GM12874 (cell line): ENCODE results near the gene TMEM143.

ENCODE experiments used
- TF ChIP-seq, protein P1 (sequence below): IDR thresholded peaks from 2 replicates; pipeline ENCODE4 v1.5.1; 2011; ENCODE audit warnings: low read depth, mild to moderate bottlenecking, control low read depth, low read length, moderate library complexity; ENCODE audit not compliant: insufficient read depth

The TMEM143 gene

DNA sequence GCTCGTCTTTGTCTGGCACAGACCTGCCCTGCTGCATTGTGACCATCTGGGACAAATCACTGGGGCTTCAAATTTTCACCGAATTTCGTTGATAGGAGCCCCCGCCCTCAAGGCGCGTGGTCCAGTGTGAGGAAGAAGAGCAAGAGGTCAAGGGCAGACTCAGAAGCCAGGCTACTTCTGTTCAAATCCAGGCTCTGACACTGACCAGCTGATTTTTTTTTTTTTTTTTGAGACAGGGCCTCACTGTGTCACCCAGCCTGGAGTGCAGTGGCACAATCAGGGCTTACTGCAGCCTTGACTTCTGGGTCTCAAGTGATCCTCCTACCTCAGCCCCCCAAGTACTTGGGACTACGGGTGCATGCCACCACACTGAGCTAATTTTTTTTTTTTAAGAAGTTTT lies 7.6 kb upstream of the TMEM143 start:
- TF ChIP-seq, protein P1, sequence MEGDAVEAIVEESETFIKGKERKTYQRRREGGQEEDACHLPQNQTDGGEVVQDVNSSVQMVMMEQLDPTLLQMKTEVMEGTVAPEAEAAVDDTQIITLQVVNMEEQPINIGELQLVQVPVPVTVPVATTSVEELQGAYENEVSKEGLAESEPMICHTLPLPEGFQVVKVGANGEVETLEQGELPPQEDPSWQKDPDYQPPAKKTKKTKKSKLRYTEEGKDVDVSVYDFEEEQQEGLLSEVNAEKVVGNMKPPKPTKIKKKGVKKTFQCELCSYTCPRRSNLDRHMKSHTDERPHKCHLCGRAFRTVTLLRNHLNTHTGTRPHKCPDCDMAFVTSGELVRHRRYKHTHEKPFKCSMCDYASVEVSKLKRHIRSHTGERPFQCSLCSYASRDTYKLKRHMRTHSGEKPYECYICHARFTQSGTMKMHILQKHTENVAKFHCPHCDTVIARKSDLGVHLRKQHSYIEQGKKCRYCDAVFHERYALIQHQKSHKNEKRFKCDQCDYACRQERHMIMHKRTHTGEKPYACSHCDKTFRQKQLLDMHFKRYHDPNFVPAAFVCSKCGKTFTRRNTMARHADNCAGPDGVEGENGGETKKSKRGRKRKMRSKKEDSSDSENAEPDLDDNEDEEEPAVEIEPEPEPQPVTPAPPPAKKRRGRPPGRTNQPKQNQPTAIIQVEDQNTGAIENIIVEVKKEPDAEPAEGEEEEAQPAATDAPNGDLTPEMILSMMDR: no peak

DNA sequence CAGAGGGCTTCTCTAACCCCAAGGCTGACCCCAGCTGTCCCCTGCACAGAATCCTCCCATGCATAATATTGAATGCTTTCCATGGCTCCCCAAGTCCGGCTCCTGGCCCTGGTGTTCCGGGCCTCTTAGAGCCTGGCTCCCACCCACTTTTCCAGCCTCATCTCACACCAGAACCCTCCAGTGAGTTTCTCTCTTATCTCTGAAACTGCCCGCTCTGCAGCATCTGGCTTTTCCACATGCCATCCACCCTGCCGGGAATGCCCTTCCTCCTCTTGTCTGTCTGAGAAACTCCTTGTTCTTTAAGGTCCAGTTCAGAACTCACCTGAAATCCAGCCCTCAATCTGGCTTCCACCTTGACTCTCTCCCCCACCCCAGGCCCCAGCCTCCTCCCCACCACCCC lies 7.2 kb upstream of the TMEM143 start:
- TF ChIP-seq, protein P1: no peak

DNA sequence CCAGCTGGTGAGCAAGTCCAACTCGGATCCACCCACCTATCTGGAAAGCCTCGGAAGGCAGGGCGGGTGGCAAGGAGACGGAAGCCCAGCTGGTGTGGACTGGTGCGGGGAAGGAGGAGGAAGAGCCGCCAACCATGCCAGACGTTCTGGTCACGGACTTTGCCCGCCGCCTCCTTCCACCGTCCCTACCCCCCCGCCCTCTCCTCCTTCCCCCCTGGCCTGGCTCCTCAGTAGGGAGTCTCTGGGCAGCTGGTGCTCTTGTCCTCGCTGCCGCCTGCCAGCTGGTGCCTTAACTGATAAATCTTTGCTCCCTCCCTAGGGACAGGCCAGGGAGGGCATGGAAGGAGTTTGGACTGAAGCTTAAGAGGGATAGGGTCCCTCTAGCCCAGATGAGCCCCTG lies 5.2 kb upstream of the TMEM143 start:
- TF ChIP-seq, protein P1: no peak

DNA sequence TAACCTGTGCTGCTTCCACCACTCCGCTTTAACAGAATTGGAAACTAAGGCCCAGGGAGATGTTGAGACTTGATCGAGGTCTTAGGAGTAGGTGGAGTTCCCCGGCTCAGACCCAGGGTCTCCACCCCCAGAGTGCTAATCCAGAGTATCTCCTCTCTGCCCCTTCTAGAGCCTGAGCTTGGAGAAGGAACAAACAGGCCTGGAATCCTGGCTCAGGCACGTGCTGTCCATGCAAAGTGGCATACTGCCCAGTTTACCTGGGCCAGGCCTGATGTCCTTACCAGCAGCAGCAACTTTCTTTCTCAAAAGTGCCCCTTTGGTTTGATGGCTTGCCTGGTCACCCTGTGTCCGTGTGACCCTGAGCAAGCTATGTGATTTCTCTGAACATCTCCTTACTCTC lies 4.1 kb upstream of the TMEM143 start:
- TF ChIP-seq, protein P1: no peak

DNA sequence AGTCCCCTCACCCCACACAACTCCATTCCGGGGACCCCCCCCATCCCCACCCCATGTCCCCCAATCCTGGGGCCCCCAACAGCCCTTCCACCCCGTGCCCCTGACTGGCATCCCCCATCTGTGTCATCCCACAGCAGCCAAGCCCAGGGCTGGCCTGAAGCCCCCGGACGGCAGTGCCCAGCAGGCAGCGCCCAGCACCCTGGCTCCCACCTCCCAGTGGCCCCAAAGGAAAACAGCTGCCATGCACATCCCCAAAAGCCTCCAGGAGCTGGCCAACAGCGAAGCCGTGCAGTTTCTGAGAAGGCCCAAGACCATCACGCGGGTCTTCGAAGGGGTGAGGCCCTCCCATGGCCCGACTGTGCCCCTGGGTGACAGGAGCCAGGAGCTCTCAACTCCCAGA lies 1.9 kb upstream of the TMEM143 start:
- TF ChIP-seq, protein P1: no peak

DNA sequence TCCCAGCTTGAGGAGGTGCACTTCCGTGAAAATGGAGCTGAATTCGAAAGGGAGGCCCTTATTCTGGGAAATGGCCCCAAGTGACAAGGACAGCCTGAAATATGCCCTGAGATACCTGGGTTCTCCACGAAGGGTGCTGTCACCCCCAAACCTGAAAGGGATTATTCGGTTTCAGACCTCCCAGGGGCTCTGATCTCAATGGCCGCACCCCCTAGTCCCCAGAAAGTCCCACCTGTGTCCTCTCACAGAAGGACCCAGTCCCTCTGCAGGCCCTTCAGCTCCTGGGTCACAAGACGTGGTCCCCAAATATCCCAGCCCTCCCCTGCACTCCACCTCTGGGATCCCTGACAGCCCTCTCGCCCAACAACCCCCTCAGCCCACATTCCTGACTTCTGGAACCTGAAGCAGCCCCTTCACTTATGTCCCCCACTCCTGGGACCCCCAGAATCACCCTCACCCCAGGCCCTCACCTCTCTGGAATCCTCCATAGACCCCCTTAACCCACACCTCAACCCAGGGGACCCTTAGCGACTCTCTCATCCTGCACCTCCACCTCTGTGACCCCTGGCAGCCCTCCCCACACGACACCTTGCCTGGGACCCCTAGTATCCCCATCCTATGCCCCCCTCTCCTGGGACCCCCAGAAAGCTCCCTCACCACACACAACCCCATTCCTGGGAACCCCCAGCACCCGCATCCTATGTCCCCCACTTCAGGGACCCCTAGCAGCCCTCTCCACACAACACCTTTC lies 1.0 kb upstream of the TMEM143 start:
- TF ChIP-seq, protein P1: no peak

DNA sequence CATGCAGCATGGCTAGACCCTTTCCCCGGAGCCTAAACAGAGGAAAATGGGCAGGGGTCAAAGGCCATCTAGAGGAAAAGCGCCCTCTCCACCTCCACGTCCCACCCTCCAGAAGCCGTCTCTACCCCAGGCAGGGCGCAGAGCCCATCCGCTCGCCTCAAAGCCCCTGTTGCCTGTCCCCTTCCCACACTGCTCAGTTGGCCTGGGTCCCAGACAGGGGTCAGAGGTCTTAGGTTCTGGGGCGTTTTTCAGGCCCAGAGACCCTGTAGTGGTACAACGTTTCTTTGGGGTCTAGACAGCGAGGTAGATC lies 285 bp downstream of the TMEM143 start:
- TF ChIP-seq, protein P1: no peak
